ENCODE results near the gene CCDC196. TPM values are rescaled to one million over a fixed set of nuclear protein-coding genes. Genes with fewer than 3 reads are reported as not detected.
"Not testable (repeated sequence)": the region's sequence is repeated elsewhere in the genome, so short reads cannot be mapped to it uniquely, and the experiment has no call there.

CCDC196 gene
- total RNA-seq, 1 experiment from 2014 or later, result not detected

DNA sequence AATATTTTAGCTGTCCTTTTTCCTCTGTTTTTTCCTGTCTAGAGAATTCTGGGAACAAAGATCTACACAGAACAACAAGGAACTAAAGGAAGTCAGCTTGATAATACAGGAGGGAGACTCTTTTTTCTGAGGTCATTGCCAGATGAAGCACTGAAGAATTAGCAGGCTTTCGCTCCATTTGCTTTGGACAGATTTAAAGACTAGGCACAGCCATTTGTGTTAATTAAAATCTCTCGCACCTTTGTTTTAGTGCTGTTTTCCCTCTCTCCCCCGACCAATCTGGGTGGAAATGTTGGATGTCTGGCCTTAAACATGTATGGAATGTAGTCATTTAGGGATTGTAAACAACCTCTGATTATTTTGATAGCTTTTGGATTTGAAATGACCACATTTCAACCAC lies 12.1 kb downstream of the CCDC196 start:
- no peak for DNase-seq
- peaks cover 16% of the 10 kb centered on the region for H3K27me3 Mint-ChIP-seq (ENCODE audit: insufficient read depth, unreplicated experiment)
- H3K4me3 Mint-ChIP-seq (ENCODE audit: unreplicated experiment), result no peak overlapping the region

DNA sequence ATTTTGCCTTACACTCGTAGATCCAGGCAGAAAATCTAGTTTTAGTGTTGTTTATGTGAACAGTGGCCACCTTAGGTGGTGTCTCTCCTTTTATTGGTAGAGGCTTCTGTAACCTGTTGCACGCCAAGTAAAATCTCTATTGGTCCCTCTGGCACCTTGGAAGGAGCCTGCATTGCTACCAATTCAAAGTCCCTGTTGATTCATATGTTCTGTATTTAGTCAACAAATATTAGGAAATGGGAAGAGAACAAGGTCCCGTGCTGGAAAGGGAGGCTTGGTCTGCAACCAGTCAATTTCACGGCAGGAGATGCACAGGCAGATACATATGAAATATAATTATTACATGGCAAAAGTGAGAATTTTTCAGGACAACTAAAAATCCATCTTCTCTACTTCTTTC lies 15.4 kb downstream of the CCDC196 start:
- H3K36me3 ChIP-seq (ENCODE audit: control insufficient read depth, insufficient read depth, low read length), result no peaks in the 10 kb centered on the region
- H3K4me1 ChIP-seq, result no peaks in the 10 kb centered on the region
- no peak overlapping the region for H3K4me3 ChIP-seq (ENCODE audit: low read depth, low read length)
- ChIA-PET CTCF (no interaction called here), POLR2A (no interaction called here)
- no peaks in the 10 kb centered on the region for H3K9me3 Mint-ChIP-seq (ENCODE audit: unreplicated experiment)
- no peaks in the 10 kb centered on the region for H3K27me3 ChIP-seq (replicated peaks; ENCODE audit: control insufficient read depth, insufficient read depth, low read length)
- BruUV-seq (replicated peaks), result no TSS peak
- H3K4me3 Mint-ChIP-seq (ENCODE audit: unreplicated experiment), result no peak overlapping the region
- peaks cover 13% of the 10 kb centered on the region for H3K27me3 Mint-ChIP-seq (ENCODE audit: insufficient read depth, unreplicated experiment)
- intact Hi-C loops (cut with micrococcal nuclease; ENCODE audit: unreplicated experiment), result no loop called here
- TF ChIP-seq, protein P1, sequence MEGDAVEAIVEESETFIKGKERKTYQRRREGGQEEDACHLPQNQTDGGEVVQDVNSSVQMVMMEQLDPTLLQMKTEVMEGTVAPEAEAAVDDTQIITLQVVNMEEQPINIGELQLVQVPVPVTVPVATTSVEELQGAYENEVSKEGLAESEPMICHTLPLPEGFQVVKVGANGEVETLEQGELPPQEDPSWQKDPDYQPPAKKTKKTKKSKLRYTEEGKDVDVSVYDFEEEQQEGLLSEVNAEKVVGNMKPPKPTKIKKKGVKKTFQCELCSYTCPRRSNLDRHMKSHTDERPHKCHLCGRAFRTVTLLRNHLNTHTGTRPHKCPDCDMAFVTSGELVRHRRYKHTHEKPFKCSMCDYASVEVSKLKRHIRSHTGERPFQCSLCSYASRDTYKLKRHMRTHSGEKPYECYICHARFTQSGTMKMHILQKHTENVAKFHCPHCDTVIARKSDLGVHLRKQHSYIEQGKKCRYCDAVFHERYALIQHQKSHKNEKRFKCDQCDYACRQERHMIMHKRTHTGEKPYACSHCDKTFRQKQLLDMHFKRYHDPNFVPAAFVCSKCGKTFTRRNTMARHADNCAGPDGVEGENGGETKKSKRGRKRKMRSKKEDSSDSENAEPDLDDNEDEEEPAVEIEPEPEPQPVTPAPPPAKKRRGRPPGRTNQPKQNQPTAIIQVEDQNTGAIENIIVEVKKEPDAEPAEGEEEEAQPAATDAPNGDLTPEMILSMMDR (IDR thresholded peaks at IDR 0.05; ENCODE audit: insufficient read depth in 1 of 2, low read depth in 1 of 2, low read length in 1 of 2, severe bottlenecking in 1 of 2, unreplicated experiment in 1 of 2), result no peak
- no peak overlapping the region for H3K27ac Mint-ChIP-seq (ENCODE audit: unreplicated experiment)
- no peaks in the 10 kb centered on the region for H3K9me3 ChIP-seq
- H3K4me1 Mint-ChIP-seq (ENCODE audit: low read depth, unreplicated experiment), result no peaks in the 10 kb centered on the region
- no peak for DNase-seq
- H3K36me3 Mint-ChIP-seq (ENCODE audit: insufficient read depth, unreplicated experiment), result no peaks in the 10 kb centered on the region

More for the DNA sequence above, 12.1 kb downstream of the CCDC196 start:
- H3K9me3 Mint-ChIP-seq (ENCODE audit: unreplicated experiment), result no peaks in the 10 kb centered on the region
- no peaks in the 10 kb centered on the region for H3K36me3 Mint-ChIP-seq (ENCODE audit: insufficient read depth, unreplicated experiment)
- TF ChIP-seq, protein P1 (IDR thresholded peaks at IDR 0.05; ENCODE audit: insufficient read depth in 1 of 2, low read depth in 1 of 2, low read length in 1 of 2, severe bottlenecking in 1 of 2, unreplicated experiment in 1 of 2), result no peak
- H3K27me3 ChIP-seq (replicated peaks; ENCODE audit: control insufficient read depth, insufficient read depth, low read length), result no peaks in the 10 kb centered on the region
- no peaks in the 10 kb centered on the region for H3K36me3 ChIP-seq (ENCODE audit: control insufficient read depth, insufficient read depth, low read length)
- H3K4me1 Mint-ChIP-seq (ENCODE audit: low read depth, unreplicated experiment), result no peaks in the 10 kb centered on the region
- ChIA-PET CTCF (no interaction called here), POLR2A (no interaction called here)
- H3K4me3 ChIP-seq (ENCODE audit: low read depth, low read length), result no peak overlapping the region
- no peaks in the 10 kb centered on the region for H3K9me3 ChIP-seq
- H3K4me1 ChIP-seq, result no peaks in the 10 kb centered on the region
- no TSS peak for BruUV-seq (replicated peaks)
- no peak overlapping the region for H3K27ac Mint-ChIP-seq (ENCODE audit: unreplicated experiment)
- intact Hi-C loops (cut with micrococcal nuclease; ENCODE audit: unreplicated experiment), result loop anchor here (5.0 to 10.0 kb wide), 3 partner anchors 124 to 636 kb away; no protein-coding TSS in a partner anchor

DNA sequence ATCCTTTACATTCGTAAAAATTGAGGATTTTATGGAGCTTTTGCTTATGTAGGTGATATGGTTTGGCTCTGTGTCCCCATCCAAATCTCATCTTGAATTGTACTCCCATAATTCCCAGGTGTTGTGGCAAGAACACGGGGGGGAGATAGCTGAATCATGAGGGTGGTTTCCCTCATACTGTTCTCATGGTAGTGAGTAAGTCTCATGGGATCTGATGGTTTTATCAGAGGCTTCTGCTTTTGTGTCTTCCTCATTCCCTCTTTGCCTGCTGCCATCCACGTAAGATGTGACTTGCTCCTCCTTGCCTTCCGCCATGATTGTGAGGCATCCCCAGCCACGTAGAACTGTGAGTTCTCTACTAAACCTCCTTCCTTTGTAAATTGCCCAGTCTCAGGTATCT lies 16.7 kb downstream of the CCDC196 start:
- H3K9me3 ChIP-seq; POLR2A ChIA-PET; H3K9me3 Mint-ChIP-seq (ENCODE audit: unreplicated experiment); H3K27me3 Mint-ChIP-seq (ENCODE audit: insufficient read depth, unreplicated experiment); H3K4me1 Mint-ChIP-seq (ENCODE audit: low read depth, unreplicated experiment); CTCF ChIA-PET; DNase-seq; intact Hi-C loops (cut with micrococcal nuclease; ENCODE audit: unreplicated experiment); BruUV-seq (replicated peaks); H3K4me1 ChIP-seq; H3K36me3 Mint-ChIP-seq (ENCODE audit: insufficient read depth, unreplicated experiment); H3K4me3 ChIP-seq (ENCODE audit: low read depth, low read length); H3K27me3 ChIP-seq (replicated peaks; ENCODE audit: control insufficient read depth, insufficient read depth, low read length); H3K36me3 ChIP-seq (ENCODE audit: control insufficient read depth, insufficient read depth, low read length); H3K27ac Mint-ChIP-seq (ENCODE audit: unreplicated experiment); H3K4me3 Mint-ChIP-seq (ENCODE audit: unreplicated experiment): not testable (repeated sequence)

DNA sequence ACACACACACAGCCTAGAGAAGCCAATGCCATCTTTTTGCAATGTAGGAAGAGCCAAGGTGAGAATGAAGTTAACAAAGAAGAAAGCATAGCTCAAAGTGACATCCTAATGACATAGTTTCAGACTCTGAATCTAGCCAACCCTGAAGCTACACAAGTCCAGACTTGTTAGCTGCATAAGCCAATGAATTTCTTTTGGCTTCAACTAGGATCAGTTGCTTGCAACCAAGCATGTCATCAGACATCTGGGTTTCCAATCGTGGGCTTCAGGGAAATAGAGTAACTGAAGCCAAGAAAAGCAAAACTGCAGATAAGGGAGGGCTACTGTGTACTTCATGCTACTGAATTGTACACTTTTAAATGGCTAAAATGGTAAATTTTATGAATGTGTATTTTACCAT lies 17.4 kb downstream of the CCDC196 start:
- no TSS peak for BruUV-seq (replicated peaks)
- intact Hi-C loops (cut with micrococcal nuclease; ENCODE audit: unreplicated experiment), result no loop called here
- H3K27me3 Mint-ChIP-seq (ENCODE audit: insufficient read depth, unreplicated experiment), result peaks cover 7% of the 10 kb centered on the region

More for the DNA sequence above, 17.4 kb downstream of the CCDC196 start:
- CTCF ChIA-PET, result no interaction called here
- Histone ChIP-seq H3K4me3 (ENCODE audit: low read depth, low read length) (no peak overlapping the region), H3K27me3 (replicated peaks; ENCODE audit: control insufficient read depth, insufficient read depth, low read length) (no peaks in the 10 kb centered on the region), H3K36me3 (ENCODE audit: control insufficient read depth, insufficient read depth, low read length) (no peaks in the 10 kb centered on the region), H3K4me1 (no peaks in the 10 kb centered on the region), H3K9me3 (no peaks in the 10 kb centered on the region)
- Mint-ChIP-seq H3K9me3 (ENCODE audit: unreplicated experiment) (no peaks in the 10 kb centered on the region), H3K36me3 (ENCODE audit: insufficient read depth, unreplicated experiment) (no peaks in the 10 kb centered on the region), H3K4me3 (ENCODE audit: unreplicated experiment) (no peak overlapping the region), H3K27ac (ENCODE audit: unreplicated experiment) (no peak overlapping the region), H3K4me1 (ENCODE audit: low read depth, unreplicated experiment) (no peaks in the 10 kb centered on the region)
- POLR2A ChIA-PET, result no interaction called here
- no peak for DNase-seq
- TF ChIP-seq, protein P1 (IDR thresholded peaks at IDR 0.05; ENCODE audit: insufficient read depth in 1 of 2, low read depth in 1 of 2, low read length in 1 of 2, severe bottlenecking in 1 of 2, unreplicated experiment in 1 of 2), result no peak
